ENCODE data around the gene UGT2A1.

The UGT2A1 gene

DNA sequence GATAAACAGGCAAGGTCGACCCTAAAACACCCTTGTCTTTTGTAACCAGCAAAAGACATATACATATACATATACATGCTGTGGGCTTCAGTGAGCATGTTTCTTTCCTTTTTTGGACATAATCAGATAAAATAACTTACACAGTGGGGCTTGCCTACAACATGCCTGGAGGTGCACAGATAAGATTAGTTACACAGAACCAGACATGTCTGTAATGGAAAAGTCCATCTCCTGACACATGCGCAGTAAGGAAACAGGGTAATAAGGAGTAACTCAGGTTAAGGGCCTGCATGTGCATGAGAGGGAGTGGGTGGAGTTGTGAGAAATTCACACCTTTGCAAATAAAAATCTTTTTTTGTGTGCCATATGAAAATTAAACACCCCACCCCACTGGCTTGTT is 3.4 kb downstream of the UGT2A1 start:
- H3K4ac ChIP-seq (ENCODE audit: low read depth in 1 of 2, low read length in 2 of 2), result no peak overlapping the region
- H2BK120ac ChIP-seq (ENCODE audit: low read depth, low read length), result no peak overlapping the region
- no peak overlapping the region for H3K14ac ChIP-seq (ENCODE audit: low read length in 2 of 2)
- no peaks in the 10 kb centered on the region for H3K36me3 ChIP-seq (ENCODE audit: control insufficient read depth in 1 of 2, insufficient read depth in 2 of 2, low read depth in 1 of 2, low read length in 2 of 2)
- no peak overlapping the region for H2AFZ ChIP-seq (ENCODE audit: low read depth, low read length)
- no peak overlapping the region for H3K23ac ChIP-seq (ENCODE audit: low read length in 2 of 2)
- H4K91ac ChIP-seq (ENCODE audit: low read length), result no peak overlapping the region
- no peak for DNase-seq
- H2BK15ac ChIP-seq (ENCODE audit: low read depth, poor library complexity, severe bottlenecking), result no peak overlapping the region
- no peaks in the 10 kb centered on the region for H3K4me1 ChIP-seq (ENCODE audit: control insufficient read depth, insufficient read depth, low read depth, low read length)
- no peak overlapping the region for H3K18ac ChIP-seq (ENCODE audit: low read depth in 1 of 2, low read length in 2 of 2)
- H3K9me3 ChIP-seq (ENCODE audit: control insufficient read depth, low read length), result no peaks in the 10 kb centered on the region
- H3K79me1 ChIP-seq (replicated peaks; ENCODE audit: low read length, poor library complexity, severe bottlenecking), result no peaks in the 10 kb centered on the region
- no peak overlapping the region for H3K9ac ChIP-seq (ENCODE audit: low read length)
- H2AK5ac ChIP-seq (ENCODE audit: low read length, severe bottlenecking), result no peak overlapping the region
- WGBS, result 72% methylated on average over 2 of the region's 2 CpGs
- no peak overlapping the region for H3K4me3 ChIP-seq (ENCODE audit: insufficient read depth in 1 of 2, low read depth in 1 of 2, low read length in 2 of 2)
- no peak overlapping the region for H3K27ac ChIP-seq (ENCODE audit: low read length, poor library complexity, severe bottlenecking)
- no peak overlapping the region for H2BK12ac ChIP-seq (ENCODE audit: low read length in 2 of 2)
- no peaks in the 10 kb centered on the region for H3K27me3 ChIP-seq (ENCODE audit: control insufficient read depth in 1 of 2, insufficient read depth in 1 of 2, low read length in 2 of 2)
- no peak overlapping the region for H4K8ac ChIP-seq (ENCODE audit: low read length)
- no peak overlapping the region for H2BK5ac ChIP-seq (ENCODE audit: low read depth, low read length, poor library complexity, severe bottlenecking)
- H3K4me2 ChIP-seq (ENCODE audit: low read length, poor library complexity, severe bottlenecking), result no peak overlapping the region

DNA sequence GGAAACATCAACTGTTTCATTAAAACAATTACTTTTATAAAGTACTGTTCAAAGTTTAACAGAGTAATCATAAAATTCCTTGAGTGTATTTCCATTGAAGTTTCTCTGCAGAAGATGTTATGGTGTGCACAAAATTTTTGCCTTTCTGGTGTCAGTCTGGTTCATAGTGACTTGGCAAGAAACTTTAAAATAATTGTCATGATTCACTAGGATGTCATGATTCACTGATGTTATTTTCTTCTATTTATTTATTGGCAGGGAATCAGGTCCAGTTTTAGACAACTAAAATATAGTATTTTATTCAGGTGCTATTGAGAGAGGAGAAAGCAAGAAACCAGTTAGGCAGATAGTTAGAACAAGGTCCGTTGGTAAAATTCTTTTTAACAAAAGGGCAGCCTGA is 3.8 kb downstream of the UGT2A1 start:
- Histone ChIP-seq H3K4ac (ENCODE audit: low read depth in 1 of 2, low read length in 2 of 2) (no peak overlapping the region), H3K23ac (ENCODE audit: low read length in 2 of 2) (no peak overlapping the region), H3K14ac (ENCODE audit: low read length in 2 of 2) (no peak overlapping the region), H3K4me1 (ENCODE audit: control insufficient read depth, insufficient read depth, low read depth, low read length) (no peaks in the 10 kb centered on the region), H2BK5ac (ENCODE audit: low read depth, low read length, poor library complexity, severe bottlenecking) (no peak overlapping the region), H3K4me3 (ENCODE audit: insufficient read depth in 1 of 2, low read depth in 1 of 2, low read length in 2 of 2) (no peak overlapping the region), H3K27me3 (ENCODE audit: control insufficient read depth in 1 of 2, insufficient read depth in 1 of 2, low read length in 2 of 2) (no peaks in the 10 kb centered on the region), H2AK5ac (ENCODE audit: low read length, severe bottlenecking) (no peak overlapping the region), H2AFZ (ENCODE audit: low read depth, low read length) (no peak overlapping the region), H3K4me2 (ENCODE audit: low read length, poor library complexity, severe bottlenecking) (no peak overlapping the region), H4K91ac (ENCODE audit: low read length) (no peak overlapping the region), H3K27ac (ENCODE audit: low read length, poor library complexity, severe bottlenecking) (no peak overlapping the region), H3K9ac (ENCODE audit: low read length) (no peak overlapping the region), H2BK120ac (ENCODE audit: low read depth, low read length) (no peak overlapping the region), H3K36me3 (ENCODE audit: control insufficient read depth in 1 of 2, insufficient read depth in 2 of 2, low read depth in 1 of 2, low read length in 2 of 2) (no peaks in the 10 kb centered on the region), H3K18ac (ENCODE audit: low read depth in 1 of 2, low read length in 2 of 2) (no peak overlapping the region), H2BK15ac (ENCODE audit: low read depth, poor library complexity, severe bottlenecking) (no peak overlapping the region), H3K9me3 (ENCODE audit: control insufficient read depth, low read length) (no peaks in the 10 kb centered on the region), H3K79me1 (replicated peaks; ENCODE audit: low read length, poor library complexity, severe bottlenecking) (no peaks in the 10 kb centered on the region), H2BK12ac (ENCODE audit: low read length in 2 of 2) (no peak overlapping the region), H4K8ac (ENCODE audit: low read length) (no peak overlapping the region)
- WGBS, result 56% methylated on average over 1 of the region's 1 CpG
- no peak for DNase-seq

DNA sequence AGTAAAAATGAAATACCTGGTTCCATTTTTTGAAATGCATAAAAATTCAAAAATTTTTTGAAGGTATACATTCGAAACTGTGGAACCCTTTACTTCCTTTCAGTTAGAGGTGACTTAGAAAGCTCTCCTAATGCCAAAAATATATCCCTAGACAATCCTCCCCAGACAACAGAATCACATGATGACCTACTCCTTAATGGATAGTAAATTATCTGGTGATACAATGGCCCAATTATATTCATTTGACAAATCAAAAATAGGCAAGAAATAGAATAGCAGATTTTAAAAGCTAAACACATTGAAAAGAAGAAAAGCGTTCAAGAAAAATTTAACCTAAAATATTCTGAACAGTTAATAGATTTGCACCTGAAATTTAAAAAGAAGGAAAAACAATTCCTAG is 10.1 kb downstream of the UGT2A1 start:
- Histone ChIP-seq H3K4me1 (ENCODE audit: control insufficient read depth, insufficient read depth, low read depth, low read length) (no peaks in the 10 kb centered on the region), H3K36me3 (ENCODE audit: control insufficient read depth in 1 of 2, insufficient read depth in 2 of 2, low read depth in 1 of 2, low read length in 2 of 2) (no peaks in the 10 kb centered on the region), H3K9me3 (ENCODE audit: control insufficient read depth, low read length) (no peaks in the 10 kb centered on the region), H3K79me1 (replicated peaks; ENCODE audit: low read length, poor library complexity, severe bottlenecking) (no peaks in the 10 kb centered on the region), H3K27me3 (ENCODE audit: control insufficient read depth in 1 of 2, insufficient read depth in 1 of 2, low read length in 2 of 2) (no peaks in the 10 kb centered on the region), H3K4me2 (ENCODE audit: low read length, poor library complexity, severe bottlenecking) (no peak overlapping the region), H3K14ac (ENCODE audit: low read length in 2 of 2) (no peak overlapping the region), H2BK5ac (ENCODE audit: low read depth, low read length, poor library complexity, severe bottlenecking) (no peak overlapping the region), H4K91ac (ENCODE audit: low read length) (no peak overlapping the region), H2BK15ac (ENCODE audit: low read depth, poor library complexity, severe bottlenecking) (no peak overlapping the region), H3K27ac (ENCODE audit: low read length, poor library complexity, severe bottlenecking) (no peak overlapping the region), H2AK5ac (ENCODE audit: low read length, severe bottlenecking) (no peak overlapping the region), H2AFZ (ENCODE audit: low read depth, low read length) (no peak overlapping the region), H3K4me3 (ENCODE audit: insufficient read depth in 1 of 2, low read depth in 1 of 2, low read length in 2 of 2) (no peak overlapping the region), H3K23ac (ENCODE audit: low read length in 2 of 2) (no peak overlapping the region), H2BK12ac (ENCODE audit: low read length in 2 of 2) (no peak overlapping the region), H3K9ac (ENCODE audit: low read length) (no peak overlapping the region), H3K18ac (ENCODE audit: low read depth in 1 of 2, low read length in 2 of 2) (no peak overlapping the region), H4K8ac (ENCODE audit: low read length) (no peak overlapping the region), H3K4ac (ENCODE audit: low read depth in 1 of 2, low read length in 2 of 2) (no peak overlapping the region), H2BK120ac (ENCODE audit: low read depth, low read length) (no peak overlapping the region)
- DNase-seq, result no peak
- WGBS, result 71% methylated on average over 1 of the region's 2 CpGs

DNA sequence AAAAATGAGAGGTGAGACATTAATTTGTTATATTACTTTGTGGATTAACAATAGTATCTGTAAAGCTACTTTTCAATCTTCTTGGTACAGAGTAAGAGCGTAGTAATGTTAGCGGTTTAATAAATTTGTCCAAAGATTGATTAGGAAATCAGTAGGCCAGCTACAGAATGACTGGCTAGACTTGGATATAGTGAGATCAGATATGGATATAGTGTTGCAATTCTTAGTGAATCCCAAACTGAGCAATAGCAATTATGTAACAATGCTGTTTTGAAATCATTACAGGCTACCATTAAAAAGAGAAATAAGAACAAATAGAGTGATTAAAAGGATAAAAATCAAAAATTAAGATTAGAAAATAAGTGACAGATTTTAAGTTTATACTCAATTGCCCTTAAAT is 12.8 kb downstream of the UGT2A1 start:
- no peak overlapping the region for H2BK120ac ChIP-seq (ENCODE audit: low read depth, low read length)
- no peaks in the 10 kb centered on the region for H3K4me1 ChIP-seq (ENCODE audit: control insufficient read depth, insufficient read depth, low read depth, low read length)
- no peak overlapping the region for H3K4ac ChIP-seq (ENCODE audit: low read depth in 1 of 2, low read length in 2 of 2)
- no peak overlapping the region for H2AFZ ChIP-seq (ENCODE audit: low read depth, low read length)
- H4K8ac ChIP-seq (ENCODE audit: low read length), result no peak overlapping the region
- H3K9ac ChIP-seq (ENCODE audit: low read length), result no peak overlapping the region
- H3K27me3 ChIP-seq (ENCODE audit: control insufficient read depth in 1 of 2, insufficient read depth in 1 of 2, low read length in 2 of 2), result no peaks in the 10 kb centered on the region
- no peak overlapping the region for H3K23ac ChIP-seq (ENCODE audit: low read length in 2 of 2)
- H3K9me3 ChIP-seq (ENCODE audit: control insufficient read depth, low read length), result no peaks in the 10 kb centered on the region
- no peak overlapping the region for H2BK12ac ChIP-seq (ENCODE audit: low read length in 2 of 2)
- no peak overlapping the region for H3K27ac ChIP-seq (ENCODE audit: low read length, poor library complexity, severe bottlenecking)
- H3K18ac ChIP-seq (ENCODE audit: low read depth in 1 of 2, low read length in 2 of 2), result no peak overlapping the region
- no peak overlapping the region for H2BK15ac ChIP-seq (ENCODE audit: low read depth, poor library complexity, severe bottlenecking)
- no peak overlapping the region for H2BK5ac ChIP-seq (ENCODE audit: low read depth, low read length, poor library complexity, severe bottlenecking)
- H3K79me1 ChIP-seq (replicated peaks; ENCODE audit: low read length, poor library complexity, severe bottlenecking), result no peaks in the 10 kb centered on the region
- DNase-seq, result peak; percentile 0
- no peak overlapping the region for H3K14ac ChIP-seq (ENCODE audit: low read length in 2 of 2)
- H3K4me3 ChIP-seq (ENCODE audit: insufficient read depth in 1 of 2, low read depth in 1 of 2, low read length in 2 of 2), result no peak overlapping the region
- H3K36me3 ChIP-seq (ENCODE audit: control insufficient read depth in 1 of 2, insufficient read depth in 2 of 2, low read depth in 1 of 2, low read length in 2 of 2), result no peaks in the 10 kb centered on the region
- no peak overlapping the region for H4K91ac ChIP-seq (ENCODE audit: low read length)
- H3K4me2 ChIP-seq (ENCODE audit: low read length, poor library complexity, severe bottlenecking), result no peak overlapping the region
- WGBS, result 61% methylated on average over 2 of the region's 2 CpGs
- H2AK5ac ChIP-seq (ENCODE audit: low read length, severe bottlenecking), result no peak overlapping the region
